Measurements from ENCODE around the gene TJP3.

DNA sequence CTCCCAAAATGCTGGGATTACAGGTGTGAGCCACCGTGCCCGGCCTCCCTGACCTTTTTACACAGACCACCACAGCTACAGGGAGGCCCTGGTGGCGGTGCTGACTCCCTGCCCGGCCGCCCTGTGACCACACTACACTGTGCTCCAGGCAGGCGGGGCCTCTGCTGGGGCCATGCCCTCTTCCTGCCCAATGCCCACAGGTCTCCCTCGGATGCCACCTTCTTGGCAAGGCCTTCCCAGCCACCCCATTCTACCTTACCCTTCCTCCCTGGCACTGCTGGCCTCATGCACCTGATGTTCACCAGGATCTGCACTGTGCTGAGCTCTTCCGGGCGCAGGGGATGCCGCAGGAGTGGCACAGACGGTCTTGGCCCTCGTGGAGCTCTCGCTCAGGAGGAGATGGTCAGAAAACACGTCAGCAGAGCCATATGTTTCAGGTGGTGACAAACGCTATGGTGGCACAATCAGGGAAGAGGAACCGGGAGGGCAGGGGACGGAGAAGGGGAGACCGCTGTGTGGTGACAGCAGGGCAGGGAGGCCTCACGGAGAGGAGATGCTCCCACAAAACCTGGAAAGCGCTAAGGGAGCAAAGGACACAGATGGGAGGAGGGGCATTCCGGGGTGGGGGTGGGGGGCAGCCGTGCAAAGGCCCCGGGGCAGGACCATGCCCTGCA lies 12.1 kb upstream of the TJP3 start:
- no peak for TF ChIP-seq POLR2AphosphoS5 (IDR thresholded peaks at IDR 0.05; ENCODE audit: low read depth)
- TF ChIP-seq, protein P1, sequence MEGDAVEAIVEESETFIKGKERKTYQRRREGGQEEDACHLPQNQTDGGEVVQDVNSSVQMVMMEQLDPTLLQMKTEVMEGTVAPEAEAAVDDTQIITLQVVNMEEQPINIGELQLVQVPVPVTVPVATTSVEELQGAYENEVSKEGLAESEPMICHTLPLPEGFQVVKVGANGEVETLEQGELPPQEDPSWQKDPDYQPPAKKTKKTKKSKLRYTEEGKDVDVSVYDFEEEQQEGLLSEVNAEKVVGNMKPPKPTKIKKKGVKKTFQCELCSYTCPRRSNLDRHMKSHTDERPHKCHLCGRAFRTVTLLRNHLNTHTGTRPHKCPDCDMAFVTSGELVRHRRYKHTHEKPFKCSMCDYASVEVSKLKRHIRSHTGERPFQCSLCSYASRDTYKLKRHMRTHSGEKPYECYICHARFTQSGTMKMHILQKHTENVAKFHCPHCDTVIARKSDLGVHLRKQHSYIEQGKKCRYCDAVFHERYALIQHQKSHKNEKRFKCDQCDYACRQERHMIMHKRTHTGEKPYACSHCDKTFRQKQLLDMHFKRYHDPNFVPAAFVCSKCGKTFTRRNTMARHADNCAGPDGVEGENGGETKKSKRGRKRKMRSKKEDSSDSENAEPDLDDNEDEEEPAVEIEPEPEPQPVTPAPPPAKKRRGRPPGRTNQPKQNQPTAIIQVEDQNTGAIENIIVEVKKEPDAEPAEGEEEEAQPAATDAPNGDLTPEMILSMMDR (conservative IDR thresholded peaks at IDR 0.05; ENCODE audit: low read depth in 2 of 2) = no peak

Data from GM23338 (cell line).